LNCAP (cell line): Measurements from ENCODE around the gene AATF.

Source experiments
- TF ChIP-seq, protein P1 (sequence below): fragments of 450-650 bp; IDR thresholded peaks from 2 replicates; pipeline ENCODE4 v1.5.1; 2017; ENCODE audit warnings: mild to moderate bottlenecking

Gene AATF

DNA sequence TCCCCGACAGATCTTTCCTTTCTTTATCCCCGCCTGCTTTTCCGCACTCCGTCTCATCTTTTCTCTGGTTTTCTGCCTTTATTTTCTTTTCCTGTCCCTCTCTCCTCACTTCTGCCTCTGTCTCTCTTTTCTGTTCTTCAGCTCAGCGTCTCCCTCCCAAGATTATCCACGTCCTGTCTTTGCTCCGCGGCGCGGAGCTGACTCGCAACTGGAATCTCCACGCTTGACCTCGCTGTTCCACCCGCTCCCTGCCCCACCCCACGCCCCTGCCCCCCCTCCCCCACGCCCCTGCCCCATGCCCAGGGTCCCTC lies 16.4 kb upstream of the AATF start:
- TF ChIP-seq, protein P1, sequence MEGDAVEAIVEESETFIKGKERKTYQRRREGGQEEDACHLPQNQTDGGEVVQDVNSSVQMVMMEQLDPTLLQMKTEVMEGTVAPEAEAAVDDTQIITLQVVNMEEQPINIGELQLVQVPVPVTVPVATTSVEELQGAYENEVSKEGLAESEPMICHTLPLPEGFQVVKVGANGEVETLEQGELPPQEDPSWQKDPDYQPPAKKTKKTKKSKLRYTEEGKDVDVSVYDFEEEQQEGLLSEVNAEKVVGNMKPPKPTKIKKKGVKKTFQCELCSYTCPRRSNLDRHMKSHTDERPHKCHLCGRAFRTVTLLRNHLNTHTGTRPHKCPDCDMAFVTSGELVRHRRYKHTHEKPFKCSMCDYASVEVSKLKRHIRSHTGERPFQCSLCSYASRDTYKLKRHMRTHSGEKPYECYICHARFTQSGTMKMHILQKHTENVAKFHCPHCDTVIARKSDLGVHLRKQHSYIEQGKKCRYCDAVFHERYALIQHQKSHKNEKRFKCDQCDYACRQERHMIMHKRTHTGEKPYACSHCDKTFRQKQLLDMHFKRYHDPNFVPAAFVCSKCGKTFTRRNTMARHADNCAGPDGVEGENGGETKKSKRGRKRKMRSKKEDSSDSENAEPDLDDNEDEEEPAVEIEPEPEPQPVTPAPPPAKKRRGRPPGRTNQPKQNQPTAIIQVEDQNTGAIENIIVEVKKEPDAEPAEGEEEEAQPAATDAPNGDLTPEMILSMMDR, result no peak

DNA sequence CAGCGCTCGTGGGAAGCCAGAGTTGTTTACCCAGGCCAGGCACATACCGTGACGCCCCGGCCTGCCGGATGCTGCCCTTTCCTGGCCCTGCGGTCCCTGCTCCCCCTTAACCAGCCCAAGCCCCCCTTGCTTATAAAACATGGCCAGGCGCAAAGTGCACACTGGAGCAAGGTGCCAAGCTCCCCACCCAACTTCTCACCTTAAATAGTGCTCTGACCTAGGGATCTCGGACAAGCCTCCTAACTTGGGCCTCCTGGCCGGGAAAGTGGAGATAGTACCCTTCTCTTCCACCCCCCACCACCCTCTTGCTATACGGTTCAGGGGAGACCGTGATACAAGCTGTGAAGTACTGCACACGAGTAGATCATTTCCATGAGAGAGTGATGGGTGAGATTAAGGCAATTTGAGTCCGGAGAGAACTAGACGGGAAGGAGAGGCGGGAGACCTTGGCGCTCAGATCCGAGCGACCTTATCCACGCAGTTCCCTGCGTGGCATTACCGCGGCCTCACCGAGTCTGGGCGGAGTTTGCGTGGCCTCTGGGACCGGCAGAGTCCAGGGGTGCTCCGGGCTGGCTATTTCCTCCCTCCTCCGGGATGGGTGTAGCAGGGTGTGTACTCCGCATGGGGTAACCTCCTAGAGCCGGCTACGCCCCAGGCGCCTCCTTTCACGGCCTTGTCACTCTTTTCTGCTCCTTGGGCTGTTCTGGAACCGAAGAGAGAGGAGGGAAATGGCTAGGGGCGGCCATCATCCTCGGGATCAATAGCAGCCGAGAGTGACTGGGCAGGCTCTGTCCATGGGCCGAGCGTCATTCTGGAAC lies 15.9 kb upstream of the AATF start:
- TF ChIP-seq, protein P1, result no peak

DNA sequence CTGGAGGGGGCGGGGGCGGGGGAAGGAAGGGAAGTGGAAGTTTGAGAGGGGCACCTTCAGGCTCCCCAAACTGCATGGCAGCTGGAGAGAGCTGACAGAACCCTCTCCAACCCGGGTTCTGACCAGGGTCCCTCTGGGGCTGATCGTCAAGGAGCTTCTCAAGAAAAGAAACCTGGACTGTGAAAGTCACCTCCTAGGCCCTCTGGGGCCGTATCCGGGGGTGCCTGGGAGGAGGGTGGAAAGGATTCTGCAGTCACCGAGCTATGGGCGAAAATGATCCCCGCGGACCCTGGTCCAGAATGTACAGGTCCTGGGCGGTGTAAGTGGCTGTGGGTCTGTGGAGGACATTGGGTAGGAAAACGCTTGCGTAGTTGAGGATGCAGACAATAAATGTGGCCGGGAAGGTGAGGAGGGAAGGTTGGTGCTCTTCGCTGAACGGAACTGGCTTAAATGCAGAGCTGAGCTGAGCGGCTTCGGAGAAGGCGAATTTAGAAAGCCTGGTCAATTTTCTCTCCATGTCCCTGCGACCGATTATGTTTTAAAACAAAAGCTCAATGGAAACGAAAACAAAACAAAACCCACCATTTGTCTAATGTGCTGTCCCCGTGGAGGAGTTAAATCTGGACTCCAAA lies 15.1 kb upstream of the AATF start:
- TF ChIP-seq, protein P1, result no peak

DNA sequence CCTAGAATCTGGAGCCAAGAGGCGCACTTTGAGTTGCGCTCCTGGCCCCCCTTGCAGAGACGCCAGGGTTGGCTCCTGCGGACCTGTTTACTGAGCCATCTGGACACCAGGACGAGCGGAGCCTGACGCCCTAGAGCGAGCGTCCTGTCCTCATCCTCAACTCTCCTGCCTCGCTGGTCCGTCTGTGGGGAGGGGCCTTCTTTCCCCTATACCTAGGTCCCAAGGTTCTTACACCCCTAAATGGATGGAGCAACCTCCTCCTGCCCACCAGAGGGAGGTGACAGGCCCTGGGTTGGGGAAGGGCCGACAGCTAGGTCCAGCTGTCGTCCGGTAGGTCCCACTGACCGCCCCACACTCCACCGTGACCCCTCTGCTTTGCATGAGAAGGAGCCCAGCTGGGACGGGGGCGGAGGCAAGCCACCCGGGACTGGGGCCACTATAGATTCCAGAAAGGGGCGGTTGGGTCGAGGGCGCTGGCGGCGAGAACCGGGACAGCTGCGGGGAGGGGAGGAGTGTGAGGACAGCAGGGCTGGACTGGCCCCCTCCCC lies 14.5 kb upstream of the AATF start:
- TF ChIP-seq, protein P1, result no peak

DNA sequence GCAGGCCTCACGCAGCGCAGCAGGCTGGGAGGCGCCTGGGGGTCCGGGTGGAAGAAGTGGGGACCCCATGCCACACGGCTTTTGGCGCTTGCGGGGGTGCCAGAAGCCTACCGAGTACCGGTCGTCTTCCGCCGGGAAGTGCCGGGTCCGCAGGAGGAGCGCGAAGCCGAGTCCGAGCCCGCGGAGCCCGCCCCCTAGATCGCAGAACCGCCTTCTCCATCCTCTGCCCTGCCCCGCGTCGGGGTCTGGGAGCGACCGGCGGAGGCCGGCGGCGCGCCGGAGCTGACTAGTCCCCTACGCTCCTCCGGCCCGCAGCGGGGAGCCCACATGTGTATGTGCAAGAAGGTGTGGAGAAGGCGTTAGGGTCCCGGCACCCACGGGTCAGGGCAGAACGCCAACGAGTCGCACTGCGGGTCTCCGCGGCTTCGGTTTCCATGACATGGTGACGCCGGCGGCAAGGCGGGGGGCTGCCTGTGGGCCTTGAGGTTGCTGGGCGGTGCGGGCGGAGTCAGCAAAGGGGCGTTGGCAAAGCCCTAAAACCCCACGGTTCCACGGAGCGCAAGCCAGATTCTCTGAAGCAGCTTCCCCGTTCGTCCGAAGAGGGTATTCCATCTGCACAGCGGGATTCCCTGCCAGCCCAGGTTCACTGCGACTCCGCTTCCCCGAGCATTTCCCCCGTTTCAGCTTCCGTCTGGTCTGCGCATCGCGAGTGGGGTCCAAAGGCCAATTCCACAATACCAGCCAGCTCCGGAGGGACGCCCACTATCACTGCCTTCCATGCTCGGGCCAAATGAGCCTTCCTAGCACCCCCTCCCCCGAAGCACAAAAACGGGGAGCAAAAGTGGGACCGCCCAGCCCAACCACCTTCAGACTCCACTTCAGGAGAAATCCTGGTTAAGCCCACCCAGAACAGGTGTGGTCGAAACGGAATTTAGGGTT lies 13.8 kb upstream of the AATF start:
- TF ChIP-seq, protein P1, result no peak

DNA sequence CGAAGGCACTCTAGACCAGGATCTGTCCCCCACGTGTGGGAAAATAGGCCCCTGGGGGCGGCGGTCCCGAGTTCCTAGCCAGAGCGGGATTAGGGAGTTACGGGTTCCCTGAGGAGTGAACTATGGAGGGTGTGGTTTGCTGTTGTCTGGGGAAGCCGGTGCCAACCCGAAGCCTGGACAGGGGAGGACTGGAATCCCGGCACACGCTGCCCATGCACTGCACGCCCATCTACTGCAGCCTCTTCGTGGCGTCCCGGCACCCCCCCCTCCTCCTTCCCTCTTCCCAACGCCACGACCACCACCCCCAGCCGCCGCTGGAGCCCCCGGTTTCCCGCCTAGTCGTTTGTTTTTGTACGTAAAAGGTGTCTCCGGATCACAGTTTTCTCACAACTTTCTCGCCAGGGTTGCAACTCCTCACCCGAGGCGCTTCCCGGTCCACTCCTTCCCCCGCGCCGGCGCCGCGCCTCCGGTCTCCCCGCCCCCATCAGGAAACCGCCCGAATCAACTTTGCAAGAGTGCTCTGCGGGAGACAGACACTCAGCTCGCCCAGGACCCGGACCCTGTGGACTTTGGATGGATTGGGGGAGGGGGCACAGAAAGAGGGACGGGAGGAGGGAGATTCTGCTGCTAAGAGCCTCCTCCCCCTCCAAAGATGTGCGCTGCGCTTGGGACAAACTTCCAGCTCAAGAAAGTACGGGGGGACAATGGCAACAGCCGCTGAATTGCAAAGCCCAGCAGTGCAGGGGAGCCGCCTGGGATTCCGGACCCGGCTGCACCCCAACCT lies 12.9 kb upstream of the AATF start:
- TF ChIP-seq, protein P1, result no peak
